Ascending aorta (tissue), 2 donors: ENCODE measurements around the gene GNA12. TPM values are rescaled to one million over a fixed set of nuclear protein-coding genes. Genes with fewer than 3 reads are reported as not detected.
"Not testable (repeated sequence)": the region's sequence is repeated elsewhere in the genome, so short reads cannot be mapped to it uniquely, and the experiment has no call there.

Experiments used
- DNase-seq, 2 donors: peaks; one replicate each; pipeline ENCODE4 v3.0.0-alpha.2; 2019; ENCODE audit warnings: low spot score in 2 of 2
- H3K27ac ChIP-seq, 2 donors: fragments of 200-600 bp; sonication (generic); one replicate each; pipeline ENCODE4 v1.5.1; 2016 to 2017; ENCODE audit warnings: mild to moderate bottlenecking in 1 of 2
- H3K27me3 ChIP-seq: fragments of 200-600 bp; sonication (generic); one replicate; pipeline ENCODE4 v1.5.1; 2017
- H3K36me3 ChIP-seq, 2 donors: fragments of 200-600 bp; sonication (generic); one replicate each; pipeline ENCODE4 v1.5.1; 2016
- H3K4me1 ChIP-seq, 2 donors: fragments of 200-600 bp; sonication (generic); one replicate each; pipeline ENCODE4 v1.5.1; 2016 to 2017; ENCODE audit warnings: mild to moderate bottlenecking in 1 of 2
- H3K4me3 ChIP-seq, 2 donors: fragments of 200-600 bp; sonication (generic); one replicate each; pipeline ENCODE4 v1.5.1; 2016 to 2017; ENCODE audit warnings: mild to moderate bottlenecking in 1 of 2
- H3K9me3 ChIP-seq, 2 donors: fragments of 200-600 bp; sonication (generic); one replicate each; pipeline ENCODE4 v1.5.1; 2016
- CTCF ChIP-seq, 3 experiments: fragments of 200-600 bp in 2 of 3; fragments of 450-650 bp in 1 of 3; sonication (generic) in 2 of 3; IDR thresholded peaks; one replicate each; pipeline ENCODE4 v1.5.1; 2016 to 2019; ENCODE audit warnings: antibody characterized with exemption in 3 of 3, mild to moderate bottlenecking in 1 of 3, moderate library complexity in 1 of 3
- intact Hi-C: fragments of 100-400 bp; cut with DNase I; formaldehyde crosslinking; loops from one replicate; pipeline ENCODE4 v1.15.1; 2023
- total RNA-seq: library from RNA; depleted of rRNA; stranded (reverse); fragments of >200 nt; gene quantifications from one replicate; pipeline ENCODE4 v1.1.0, GENCODE V29; 2016

Gene GNA12
- total RNA-seq, 1 donor from 2014 or later = 61.0 TPM

GRCh38 chr7:2859952-2860351, 15.8 kb upstream of the GNA12 start:
- no peak for TF ChIP-seq CTCF (IDR thresholded peaks at IDR 0.05)
- Histone ChIP-seq H3K36me3 (no peaks in the 10 kb centered on the region), H3K9me3 (no peaks in the 10 kb centered on the region), H3K27ac (peak overlapping the region in 1 of 2 donors; percentile 53), H3K4me3 (no peak overlapping the region), H3K27me3 (no peaks in the 10 kb centered on the region), H3K4me1 (peaks cover 15 to 26% of the 10 kb centered on the region in 2 donors)
- no peak for DNase-seq
- intact Hi-C loops = loop anchor here (5.0 to 10.0 kb wide), 3 partner anchors 103 to 1885 kb away; partner anchors contain the start of gene TTYH3

GRCh38 chr7:2858621-2859020, 14.5 kb upstream of the GNA12 start:
- TF ChIP-seq CTCF (IDR thresholded peaks at IDR 0.05) = no peak
- no peak overlapping the region for H3K27ac ChIP-seq
- H3K9me3 ChIP-seq = no peaks in the 10 kb centered on the region
- no peak for DNase-seq
- H3K36me3 ChIP-seq = no peaks in the 10 kb centered on the region
- peaks cover 9 to 13% of the 10 kb centered on the region in 2 donors for H3K4me1 ChIP-seq
- H3K4me3 ChIP-seq = no peak overlapping the region
- no peaks in the 10 kb centered on the region for H3K27me3 ChIP-seq
- intact Hi-C loops = no loop called here

GRCh38 chr7:2856388-2857169, 12.5 kb upstream of the GNA12 start:
- H3K9me3 ChIP-seq = no peaks in the 10 kb centered on the region
- H3K4me3 ChIP-seq = no peak overlapping the region
- no peak overlapping the region for H3K27ac ChIP-seq
- H3K27me3 ChIP-seq = no peaks in the 10 kb centered on the region
- intact Hi-C loops = no loop called here
- H3K4me1 ChIP-seq = peaks cover 0 to 10% of the 10 kb centered on the region in 2 donors
- no peak for DNase-seq
- no peak for TF ChIP-seq CTCF (IDR thresholded peaks at IDR 0.05)
- no peaks in the 10 kb centered on the region for H3K36me3 ChIP-seq

GRCh38 chr7:2855386-2855785, 11.3 kb upstream of the GNA12 start:
- H3K27ac ChIP-seq = no peak overlapping the region
- intact Hi-C loops = no loop called here
- H3K4me3 ChIP-seq = no peak overlapping the region
- H3K9me3 ChIP-seq = no peaks in the 10 kb centered on the region
- no peaks in the 10 kb centered on the region for H3K36me3 ChIP-seq
- no peaks in the 10 kb centered on the region for H3K27me3 ChIP-seq
- no peak for TF ChIP-seq CTCF (IDR thresholded peaks at IDR 0.05)
- no peak for DNase-seq
- H3K4me1 ChIP-seq = peaks cover 0 to 10% of the 10 kb centered on the region in 2 donors

GRCh38 chr7:2853552-2853951, 9.4 kb upstream of the GNA12 start:
- intact Hi-C loops, H3K36me3 ChIP-seq, H3K4me1 ChIP-seq, H3K27me3 ChIP-seq, H3K9me3 ChIP-seq, DNase-seq, H3K4me3 ChIP-seq: not testable (repeated sequence)
- H3K27ac ChIP-seq = peak overlapping the region; percentile 47 to 68

GRCh38 chr7:2853147-2853546, 9.0 kb upstream of the GNA12 start:
- H3K9me3 ChIP-seq = no peaks in the 10 kb centered on the region
- no peaks in the 10 kb centered on the region for H3K27me3 ChIP-seq
- intact Hi-C loops = no loop called here
- no peak for TF ChIP-seq CTCF (IDR thresholded peaks at IDR 0.05)
- DNase-seq = no peak
- no peak overlapping the region for H3K4me3 ChIP-seq
- H3K4me1 ChIP-seq = peaks cover 0 to 10% of the 10 kb centered on the region in 2 donors
- H3K27ac ChIP-seq = peak overlapping the region; percentile 47 to 68
- no peaks in the 10 kb centered on the region for H3K36me3 ChIP-seq
